NOMO-1 treated with DMSO at 0.1 percent for 48 hours (cell line): ENCODE results near the gene BID.

Source experiments
- DNase-seq: peaks from one replicate; lab custom pipeline; 2025; ENCODE audit not compliant: unreplicated experiment; lab: John Stamatoyannopoulos, UW

BID gene

GRCh38 chr22:17774206-17774925, at the start of gene BID:
BID (minus strand) TSS chr22:17774469; CDS start chr22:17750116, 24,353 bp downstream.
- peak; percentile 61 for DNase-seq

- DNase-seq: no peak
Measured at GRCh38 chr22:17823964-17824363, 49.7 kb upstream of the BID start.

- no peak for DNase-seq
Measured at GRCh38 chr22:17823226-17823625, 49.0 kb upstream of the BID start.

- DNase-seq: no peak
Measured at GRCh38 chr22:17822087-17822486, 47.8 kb upstream of the BID start.

GRCh38 chr22:17820879-17821439, 46.7 kb upstream of the BID start:
- no peak for DNase-seq

GRCh38 chr22:17818649-17819048, 44.4 kb upstream of the BID start:
- no peak for DNase-seq

GRCh38 chr22:17818180-17818579, 43.9 kb upstream of the BID start:
- no peak for DNase-seq

- DNase-seq: no peak
Measured at GRCh38 chr22:17817511-17818065, 43.3 kb upstream of the BID start.

GRCh38 chr22:17817079-17817478, 42.8 kb upstream of the BID start:
- DNase-seq: no peak

GRCh38 chr22:17816649-17817048, 42.4 kb upstream of the BID start:
- DNase-seq: no peak

- DNase-seq: no peak
Measured at GRCh38 chr22:17815703-17816254, 41.5 kb upstream of the BID start.

GRCh38 chr22:17814830-17815229, 40.6 kb upstream of the BID start:
- no peak for DNase-seq

GRCh38 chr22:17814084-17814483, 39.8 kb upstream of the BID start:
- DNase-seq: no peak

GRCh38 chr22:17811119-17811518, 36.9 kb upstream of the BID start:
- DNase-seq: no peak

GRCh38 chr22:17810570-17811116, 36.4 kb upstream of the BID start:
- no peak for DNase-seq

GRCh38 chr22:17808693-17809403, 34.6 kb upstream of the BID start:
- no peak for DNase-seq

GRCh38 chr22:17807578-17808410, 33.5 kb upstream of the BID start:
- no peak for DNase-seq

GRCh38 chr22:17807086-17807485, 32.8 kb upstream of the BID start:
- no peak for DNase-seq

- DNase-seq: no peak
Measured at GRCh38 chr22:17806437-17806836, 32.2 kb upstream of the BID start.

- no peak for DNase-seq
Measured at GRCh38 chr22:17804331-17805080, 30.2 kb upstream of the BID start.
